T-helper 1 cell treated with Interleukin-12 subunit alpha and Interleukin-12 subunit beta and Interleukin-4 antibody, amounts not matched to agents 30 μg/mL and 1 μg/mL, for 36 hours (primary cell): ENCODE results near the gene INSYN2B.

Source experiments
- H3K27ac Mint-ChIP-seq: one replicate; pipeline ENCODE4 v1.8.0; 2021; ENCODE audit warnings: mild to moderate bottlenecking, mixed read lengths
- H3K27me3 Mint-ChIP-seq: one replicate; pipeline ENCODE4 v1.8.0; 2021; ENCODE audit warnings: low read depth, mixed read lengths
- H3K36me3 Mint-ChIP-seq: one replicate; pipeline ENCODE4 v1.8.0; 2021; ENCODE audit warnings: low read depth, mixed read lengths
- H3K4me1 Mint-ChIP-seq: one replicate; pipeline ENCODE4 v1.8.0; 2021; ENCODE audit warnings: low read depth, mixed read lengths
- H3K4me3 Mint-ChIP-seq: one replicate; pipeline ENCODE4 v1.8.0; 2021; ENCODE audit warnings: mild to moderate bottlenecking, moderate library complexity, mixed read lengths
- H3K9me3 Mint-ChIP-seq: one replicate; pipeline ENCODE4 v1.8.0; 2021; ENCODE audit warnings: mixed read lengths

Gene INSYN2B

GRCh38 chr5:169876386-169876785 lies 103.9 kb downstream of the INSYN2B start:
- Mint-ChIP-seq H3K9me3 (no peaks in the 10 kb centered on the region), H3K4me3 (no peak overlapping the region), H3K27me3 (no peaks in the 10 kb centered on the region), H3K27ac (no peak overlapping the region), H3K4me1 (peaks cover 3% of the 10 kb centered on the region), H3K36me3 (peaks cover 10% of the 10 kb centered on the region)

GRCh38 chr5:169875731-169876130 lies 104.6 kb downstream of the INSYN2B start:
- peaks cover 11% of the 10 kb centered on the region for H3K36me3 Mint-ChIP-seq

DNA sequence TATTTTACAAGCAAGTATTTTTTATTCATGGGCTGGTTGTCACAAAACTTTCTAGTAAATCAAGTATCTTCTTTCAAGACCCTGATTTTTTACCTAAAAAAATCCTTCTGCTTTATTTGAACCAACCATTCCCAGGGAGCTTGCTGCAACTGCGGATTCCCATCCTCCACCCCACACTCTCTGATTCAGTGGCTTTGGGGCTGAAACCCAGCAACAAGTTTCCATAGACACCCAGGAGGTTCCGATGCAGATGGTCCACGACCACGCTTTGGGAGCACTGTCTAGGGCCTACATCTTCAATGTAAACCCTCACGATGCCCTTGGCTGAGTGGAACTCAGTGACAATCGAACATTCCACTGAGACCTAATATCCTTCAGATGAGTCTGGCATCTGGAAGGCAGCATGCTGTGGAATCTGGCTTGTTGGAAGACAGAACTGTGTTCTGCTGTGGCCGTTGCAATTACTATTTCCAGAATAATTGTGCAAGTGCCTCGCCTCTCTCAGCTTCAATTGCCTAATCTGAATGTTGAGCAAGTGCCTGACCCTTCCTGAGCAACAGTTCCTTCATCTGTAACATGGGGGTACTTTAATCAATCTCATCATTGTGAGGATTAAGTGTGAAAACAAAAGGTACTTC lies 105.1 kb downstream of the INSYN2B start:
- no peaks in the 10 kb centered on the region for H3K9me3 Mint-ChIP-seq
- H3K4me3 Mint-ChIP-seq: no peak overlapping the region
- H3K27ac Mint-ChIP-seq: no peak overlapping the region
- H3K36me3 Mint-ChIP-seq: peaks cover 11% of the 10 kb centered on the region
- no peaks in the 10 kb centered on the region for H3K27me3 Mint-ChIP-seq
- peaks cover 3% of the 10 kb centered on the region for H3K4me1 Mint-ChIP-seq

More at GRCh38 chr5:169875731-169876130, 104.6 kb downstream of the INSYN2B start:
- H3K27ac Mint-ChIP-seq: no peak overlapping the region
- peaks cover 3% of the 10 kb centered on the region for H3K4me1 Mint-ChIP-seq
- no peaks in the 10 kb centered on the region for H3K9me3 Mint-ChIP-seq
- H3K4me3 Mint-ChIP-seq: no peak overlapping the region
- no peaks in the 10 kb centered on the region for H3K27me3 Mint-ChIP-seq

- H3K27me3 Mint-ChIP-seq: no peaks in the 10 kb centered on the region
These were observed 105.7 kb downstream of the INSYN2B start for GRCh38 chr5:169874621-169875020.

GRCh38 chr5:169873642-169874041 lies 106.7 kb downstream of the INSYN2B start:
- Mint-ChIP-seq H3K4me3 (no peak overlapping the region), H3K27me3 (no peaks in the 10 kb centered on the region), H3K27ac (no peak overlapping the region), H3K36me3 (peaks cover 16% of the 10 kb centered on the region), H3K9me3 (no peaks in the 10 kb centered on the region), H3K4me1 (peaks cover 3% of the 10 kb centered on the region)

More at GRCh38 chr5:169874621-169875020, 105.7 kb downstream of the INSYN2B start:
- Mint-ChIP-seq H3K4me1 (peaks cover 3% of the 10 kb centered on the region), H3K27ac (no peak overlapping the region), H3K4me3 (no peak overlapping the region), H3K9me3 (no peaks in the 10 kb centered on the region), H3K36me3 (peaks cover 17% of the 10 kb centered on the region)

DNA sequence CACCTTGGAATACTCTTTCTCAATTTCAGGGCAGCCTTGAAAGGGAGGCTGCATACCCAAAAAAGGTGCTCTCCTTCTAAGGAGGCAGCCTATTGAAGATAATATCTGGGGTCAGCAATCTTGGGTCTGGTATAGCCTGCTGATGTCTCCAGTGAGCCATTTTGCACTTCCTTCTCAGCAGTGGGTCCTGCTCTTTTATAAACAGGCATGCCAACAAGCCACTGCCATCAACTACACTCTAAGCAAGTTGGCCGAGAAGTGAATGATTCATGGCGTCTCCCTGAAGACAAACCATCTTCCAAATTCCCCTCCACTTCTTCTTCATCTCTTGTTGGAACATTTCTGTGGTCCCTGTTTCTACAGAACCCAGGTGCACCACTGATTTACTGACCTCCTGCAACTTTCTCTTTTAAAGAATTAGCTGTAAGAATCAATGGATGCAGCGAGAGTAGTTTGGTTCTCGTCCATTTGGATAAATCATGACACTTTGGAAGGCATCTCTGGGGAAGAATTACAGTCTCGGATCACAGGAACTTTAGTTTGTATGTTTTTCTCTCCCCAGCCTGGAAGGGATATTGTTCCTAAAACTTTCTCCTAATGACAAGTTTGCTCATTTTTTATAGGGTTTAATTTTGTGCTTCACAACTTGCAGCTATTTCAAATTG lies 108.3 kb downstream of the INSYN2B start:
- peaks cover 7% of the 10 kb centered on the region for H3K4me1 Mint-ChIP-seq

DNA sequence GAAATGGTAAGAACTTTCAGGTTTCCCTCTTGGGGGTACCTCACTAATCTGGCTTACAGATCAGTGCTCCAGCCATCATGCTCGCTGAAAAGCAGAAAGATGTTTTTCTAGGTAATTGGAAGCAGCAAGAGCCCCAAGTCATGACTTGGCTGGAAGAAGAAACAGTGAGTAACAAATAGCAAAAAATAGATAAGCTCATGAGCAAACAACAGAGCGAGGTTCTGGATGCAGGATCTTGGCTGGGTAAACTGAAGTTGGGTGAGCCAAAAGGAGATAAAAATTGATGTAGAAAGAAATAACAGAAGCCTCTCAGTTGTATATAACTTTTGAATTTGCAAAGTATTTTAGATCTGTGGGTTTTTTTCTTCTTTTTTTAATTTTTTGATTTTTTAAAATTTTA lies 110.1 kb downstream of the INSYN2B start:
- Mint-ChIP-seq H3K9me3 (no peaks in the 10 kb centered on the region), H3K4me1 (peaks cover 4% of the 10 kb centered on the region), H3K27me3 (no peaks in the 10 kb centered on the region), H3K36me3 (peaks cover 18% of the 10 kb centered on the region), H3K27ac (no peak overlapping the region), H3K4me3 (no peak overlapping the region)

More for the DNA sequence above, 108.3 kb downstream of the INSYN2B start:
- Mint-ChIP-seq H3K27me3 (no peaks in the 10 kb centered on the region), H3K9me3 (no peaks in the 10 kb centered on the region), H3K4me3 (no peak overlapping the region), H3K36me3 (peaks cover 21% of the 10 kb centered on the region), H3K27ac (no peak overlapping the region)

DNA sequence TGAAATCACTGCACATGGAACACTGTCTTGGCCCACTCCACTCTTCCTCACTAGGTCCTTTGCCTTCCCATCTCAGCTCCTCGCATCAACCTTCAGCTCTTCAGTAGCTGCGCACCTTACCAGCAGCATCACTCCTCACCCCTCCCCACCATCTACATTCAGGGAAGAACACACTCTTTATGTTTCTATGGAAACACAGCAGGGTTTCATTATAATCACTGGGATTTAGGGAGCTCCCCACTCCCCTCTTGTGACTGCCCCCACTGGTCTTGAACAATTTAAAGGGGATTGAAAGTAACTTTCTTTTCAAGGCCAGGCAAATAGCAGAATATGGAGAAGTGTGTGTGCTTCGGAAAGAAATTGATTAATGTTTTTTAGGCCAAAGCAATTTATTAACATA lies 111.2 kb downstream of the INSYN2B start:
- Mint-ChIP-seq H3K27me3 (no peaks in the 10 kb centered on the region), H3K36me3 (peaks cover 20% of the 10 kb centered on the region), H3K4me3 (no peak overlapping the region)

DNA sequence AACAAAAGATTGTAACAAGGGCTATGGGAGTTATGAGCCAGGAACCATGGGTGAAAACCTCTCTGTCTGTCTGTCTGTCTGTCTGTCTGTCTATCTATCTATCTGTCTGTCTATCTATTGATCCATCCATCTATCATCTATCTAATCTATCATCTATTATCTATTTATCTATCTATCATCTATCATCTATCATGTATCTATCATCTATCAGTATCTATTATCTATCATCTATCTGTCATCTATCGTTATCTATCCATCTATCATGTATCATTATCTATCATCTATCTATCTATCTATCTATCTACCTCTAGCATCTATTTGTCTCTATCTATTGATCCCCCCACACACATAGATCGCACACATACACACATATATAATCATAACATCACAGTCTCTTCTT lies 112.9 kb downstream of the INSYN2B start:
- no peaks in the 10 kb centered on the region for H3K9me3 Mint-ChIP-seq
- peaks cover 20% of the 10 kb centered on the region for H3K36me3 Mint-ChIP-seq
- peak overlapping the region; percentile 27 for H3K27ac Mint-ChIP-seq
- H3K4me3 Mint-ChIP-seq: no peak overlapping the region
- H3K27me3 Mint-ChIP-seq: no peaks in the 10 kb centered on the region
- H3K4me1 Mint-ChIP-seq: peaks cover 4% of the 10 kb centered on the region

More for the DNA sequence above, 111.2 kb downstream of the INSYN2B start:
- Mint-ChIP-seq H3K27ac (no peak overlapping the region), H3K9me3 (no peaks in the 10 kb centered on the region), H3K4me1 (peaks cover 4% of the 10 kb centered on the region)

DNA sequence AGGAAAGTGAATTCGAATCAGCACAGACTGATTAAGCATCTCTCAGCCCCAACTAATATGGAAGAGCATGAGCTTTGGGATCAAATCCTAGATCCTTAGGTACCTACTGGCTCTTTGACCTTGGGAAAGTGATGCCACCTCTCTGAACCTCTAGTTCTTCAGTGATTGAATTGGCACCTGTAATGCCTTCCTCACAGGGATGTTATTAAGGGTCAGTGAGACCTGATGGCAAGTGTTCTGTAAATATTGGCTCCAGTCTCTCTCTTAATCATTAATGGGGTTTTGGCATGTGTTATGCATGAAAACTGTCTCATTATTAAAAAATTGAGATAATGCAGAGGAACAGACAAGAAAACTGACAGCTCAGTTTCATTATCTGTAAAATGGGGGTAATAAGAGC lies 115.8 kb downstream of the INSYN2B start:
- Mint-ChIP-seq H3K27me3 (no peaks in the 10 kb centered on the region), H3K4me3 (no peak overlapping the region), H3K9me3 (no peaks in the 10 kb centered on the region), H3K27ac (no peak overlapping the region), H3K4me1 (peaks cover 19% of the 10 kb centered on the region), H3K36me3 (peaks cover 23% of the 10 kb centered on the region)

- H3K4me3 Mint-ChIP-seq: no peak overlapping the region
- no peak overlapping the region for H3K27ac Mint-ChIP-seq
- H3K36me3 Mint-ChIP-seq: peaks cover 17% of the 10 kb centered on the region
- H3K4me1 Mint-ChIP-seq: peaks cover 30% of the 10 kb centered on the region
- no peaks in the 10 kb centered on the region for H3K27me3 Mint-ChIP-seq
- no peaks in the 10 kb centered on the region for H3K9me3 Mint-ChIP-seq
These were observed 117.9 kb downstream of the INSYN2B start for GRCh38 chr5:169862391-169862811.

DNA sequence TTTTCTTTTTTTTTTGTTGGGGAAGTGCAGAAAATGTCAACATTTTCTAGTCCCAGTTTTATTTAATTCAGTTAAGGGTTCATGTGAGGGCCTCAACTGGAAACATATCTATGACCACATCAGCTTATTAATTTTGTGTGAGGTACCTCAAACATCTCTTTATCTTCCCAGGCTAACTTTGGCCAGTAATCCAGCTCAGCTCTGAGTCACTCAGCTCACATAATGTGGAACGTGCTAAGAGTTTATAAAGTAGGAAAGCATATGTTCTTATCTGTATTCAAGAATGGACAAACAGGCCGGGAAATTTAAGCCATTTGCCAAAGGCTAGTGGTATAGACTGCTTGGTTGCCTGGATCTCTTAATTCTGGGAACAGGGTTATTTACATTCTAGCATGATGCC lies 118.4 kb downstream of the INSYN2B start:
- H3K4me1 Mint-ChIP-seq: peaks cover 30% of the 10 kb centered on the region
- H3K9me3 Mint-ChIP-seq: no peaks in the 10 kb centered on the region
- peaks cover 16% of the 10 kb centered on the region for H3K36me3 Mint-ChIP-seq
- H3K27ac Mint-ChIP-seq: no peak overlapping the region
- H3K27me3 Mint-ChIP-seq: no peaks in the 10 kb centered on the region
- no peak overlapping the region for H3K4me3 Mint-ChIP-seq

DNA sequence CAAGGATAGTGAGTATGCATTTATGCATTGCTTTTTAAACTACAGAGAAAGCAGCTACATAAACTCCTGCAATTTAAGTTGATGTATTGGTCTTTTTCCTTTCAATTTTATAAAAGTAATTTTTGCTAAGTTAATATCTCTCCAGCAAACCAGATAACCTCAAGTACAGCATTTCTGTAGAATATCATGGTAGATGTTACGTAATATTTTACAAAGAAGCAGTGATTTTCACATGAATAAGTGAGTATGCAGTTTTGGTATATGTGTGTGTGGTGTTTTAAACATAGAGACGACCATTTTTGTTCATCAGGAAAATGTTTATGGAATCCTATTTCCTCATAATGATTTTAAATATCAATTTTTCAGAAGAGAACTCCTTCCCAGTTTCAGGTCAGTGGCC lies 118.9 kb downstream of the INSYN2B start:
- no peaks in the 10 kb centered on the region for H3K9me3 Mint-ChIP-seq
- no peaks in the 10 kb centered on the region for H3K27me3 Mint-ChIP-seq
- no peak overlapping the region for H3K27ac Mint-ChIP-seq
- no peak overlapping the region for H3K4me3 Mint-ChIP-seq
- peaks cover 30% of the 10 kb centered on the region for H3K4me1 Mint-ChIP-seq
- peaks cover 16% of the 10 kb centered on the region for H3K36me3 Mint-ChIP-seq

DNA sequence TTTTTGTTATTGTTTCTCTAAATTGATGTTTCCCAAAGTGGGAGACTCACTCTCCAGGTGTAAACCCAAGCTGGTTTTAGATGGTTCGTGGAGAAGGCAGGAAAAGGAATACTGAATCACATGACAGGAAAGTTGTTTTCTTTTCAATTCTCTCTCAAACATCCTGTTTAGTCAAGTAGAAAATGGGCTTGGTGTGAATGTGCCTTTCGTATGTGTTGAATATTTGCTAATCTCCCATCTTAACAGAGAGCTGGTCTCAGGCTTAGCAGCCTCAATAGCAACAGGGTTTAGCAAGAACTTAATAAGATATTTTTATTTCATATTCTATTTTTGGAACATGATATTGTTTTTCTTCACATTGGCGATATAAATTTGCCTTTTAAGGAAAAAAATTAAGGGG lies 119.7 kb downstream of the INSYN2B start:
- H3K4me1 Mint-ChIP-seq: peaks cover 32% of the 10 kb centered on the region
- peaks cover 20% of the 10 kb centered on the region for H3K36me3 Mint-ChIP-seq
- peaks cover 2% of the 10 kb centered on the region for H3K9me3 Mint-ChIP-seq
- no peak overlapping the region for H3K4me3 Mint-ChIP-seq
- no peak overlapping the region for H3K27ac Mint-ChIP-seq
- H3K27me3 Mint-ChIP-seq: no peaks in the 10 kb centered on the region

DNA sequence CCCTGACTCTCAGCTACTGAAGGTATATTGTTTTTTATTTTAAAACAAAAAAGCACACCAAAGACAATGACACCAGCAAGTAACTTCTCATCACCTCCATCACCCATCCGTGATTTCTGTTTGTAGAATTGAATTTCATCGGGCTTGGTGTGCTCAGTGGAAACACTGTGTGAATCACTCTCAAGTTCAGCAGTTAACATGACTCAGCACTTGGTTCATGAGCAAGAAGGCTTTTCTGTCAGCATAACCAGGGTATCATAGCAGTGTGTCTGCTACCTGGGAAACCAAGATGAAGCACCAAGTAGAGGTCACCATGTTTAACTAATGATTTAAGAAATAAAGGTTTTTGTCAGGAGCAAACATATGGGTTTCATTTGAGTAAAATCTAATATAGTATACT lies 123.7 kb downstream of the INSYN2B start:
- Mint-ChIP-seq H3K36me3 (peaks cover 41% of the 10 kb centered on the region), H3K4me1 (peaks cover 34% of the 10 kb centered on the region), H3K4me3 (no peak overlapping the region), H3K27me3 (no peaks in the 10 kb centered on the region), H3K9me3 (peaks cover 19% of the 10 kb centered on the region), H3K27ac (no peak overlapping the region)
